Bronchial epithelial cell (primary cell): ENCODE measurements around the gene WWC2. TPM values are rescaled to one million over a fixed set of nuclear protein-coding genes. Genes with fewer than 3 reads are reported as not detected.

Experiments used
- DNase-seq: peaks from one replicate; pipeline ENCODE4 v3.0.0-alpha.2; 2010; ENCODE audit warnings: low read depth
- FAIRE-seq: peaks from 2 replicates; lab custom pipeline; 2011; peaks lifted over from hg19 to GRCh38; lab: Jason Lieb, UNC
- H3K27me3 ChIP-seq: 2 replicates; pipeline ENCODE4 v1.5.1; 2011; ENCODE audit warnings: low read length; ENCODE audit not compliant: control insufficient read depth, insufficient read depth
- H3K36me3 ChIP-seq: 2 replicates; pipeline ENCODE4 v1.5.1; 2011; ENCODE audit warnings: low read length; ENCODE audit not compliant: control insufficient read depth, insufficient read depth
- H3K4me3 ChIP-seq: 2 replicates; pipeline ENCODE4 v1.5.1; 2011; ENCODE audit warnings: mild to moderate bottlenecking, low read depth, low read length, control low read depth
- total RNA-seq: library from RNA; depleted of rRNA; stranded (reverse); fragments of >200 nt; gene quantifications from 2 replicates; pipeline ENCODE4 v1.2.1, GENCODE V29; 2014
- TF ChIP-seq, protein P1 (sequence below): IDR thresholded peaks from 2 replicates; pipeline ENCODE4 v1.5.1; 2011; ENCODE audit warnings: mild to moderate bottlenecking, moderate library complexity, low read length, control low read depth, inconsistent platforms; ENCODE audit not compliant: insufficient read depth, severe bottlenecking

The WWC2 gene
- total RNA-seq, 1 donor from 2014 or later: 13.2 TPM

DNA sequence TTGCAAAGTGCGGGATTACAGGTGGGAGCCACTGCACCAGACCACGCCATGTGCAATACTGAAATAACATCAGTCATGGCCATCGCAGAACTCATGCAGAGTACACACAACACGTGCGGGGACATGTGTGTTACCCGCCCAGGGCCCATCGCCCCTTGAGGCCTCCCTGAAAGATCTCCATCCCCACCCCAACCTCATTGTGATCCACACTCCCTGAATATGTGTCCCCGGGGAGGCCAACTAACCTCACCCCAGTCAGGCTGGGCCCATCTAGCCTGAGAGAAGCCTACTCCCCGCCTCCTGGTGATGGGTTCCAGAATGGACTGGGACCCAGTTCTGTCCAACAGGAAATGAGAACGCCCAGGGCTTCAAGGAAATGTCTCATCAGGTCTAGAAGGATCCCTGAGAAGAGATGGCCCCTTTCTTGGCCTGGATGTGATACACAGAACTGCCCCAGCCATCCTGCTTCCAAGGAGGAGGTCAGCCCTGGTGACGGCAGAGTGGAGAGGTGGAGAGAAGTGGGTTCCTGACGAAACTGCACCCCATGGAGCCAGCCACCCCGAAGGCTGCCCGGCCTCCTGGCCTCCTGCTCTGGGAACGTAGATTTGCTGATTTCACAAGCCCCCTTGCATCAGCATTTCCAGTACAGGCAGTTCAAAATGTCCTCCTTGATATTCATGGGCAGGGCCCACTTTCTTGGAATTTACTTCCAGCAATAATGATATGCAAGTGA, 245.6 kb downstream of the WWC2 start:
- DNase-seq (no peak), FAIRE-seq (no peak)
- TF ChIP-seq, protein P1, sequence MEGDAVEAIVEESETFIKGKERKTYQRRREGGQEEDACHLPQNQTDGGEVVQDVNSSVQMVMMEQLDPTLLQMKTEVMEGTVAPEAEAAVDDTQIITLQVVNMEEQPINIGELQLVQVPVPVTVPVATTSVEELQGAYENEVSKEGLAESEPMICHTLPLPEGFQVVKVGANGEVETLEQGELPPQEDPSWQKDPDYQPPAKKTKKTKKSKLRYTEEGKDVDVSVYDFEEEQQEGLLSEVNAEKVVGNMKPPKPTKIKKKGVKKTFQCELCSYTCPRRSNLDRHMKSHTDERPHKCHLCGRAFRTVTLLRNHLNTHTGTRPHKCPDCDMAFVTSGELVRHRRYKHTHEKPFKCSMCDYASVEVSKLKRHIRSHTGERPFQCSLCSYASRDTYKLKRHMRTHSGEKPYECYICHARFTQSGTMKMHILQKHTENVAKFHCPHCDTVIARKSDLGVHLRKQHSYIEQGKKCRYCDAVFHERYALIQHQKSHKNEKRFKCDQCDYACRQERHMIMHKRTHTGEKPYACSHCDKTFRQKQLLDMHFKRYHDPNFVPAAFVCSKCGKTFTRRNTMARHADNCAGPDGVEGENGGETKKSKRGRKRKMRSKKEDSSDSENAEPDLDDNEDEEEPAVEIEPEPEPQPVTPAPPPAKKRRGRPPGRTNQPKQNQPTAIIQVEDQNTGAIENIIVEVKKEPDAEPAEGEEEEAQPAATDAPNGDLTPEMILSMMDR: no peak
- Histone ChIP-seq H3K27me3 (no peaks in the 10 kb centered on the region), H3K4me3 (no peak overlapping the region), H3K36me3 (no peaks in the 10 kb centered on the region)

DNA sequence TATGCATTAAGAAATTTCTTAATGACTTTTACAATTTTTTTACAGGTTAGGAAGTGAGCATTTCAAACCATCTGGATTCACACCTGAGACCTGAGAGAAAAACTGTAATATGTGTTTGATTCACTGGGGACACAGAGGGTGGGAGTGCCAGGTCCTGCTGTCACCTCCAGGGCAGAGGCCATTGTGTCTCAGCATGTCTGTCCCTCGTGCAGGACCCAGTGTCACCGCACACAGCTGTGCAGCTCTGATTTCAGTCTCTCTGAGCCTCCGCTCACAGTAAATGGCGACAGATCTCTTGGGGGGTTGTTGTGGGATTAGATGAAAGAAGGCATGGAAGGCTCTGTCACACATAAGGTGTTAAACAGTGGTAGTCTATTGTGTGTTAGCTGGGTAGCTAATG, 246.2 kb downstream of the WWC2 start:
- TF ChIP-seq, protein P1: no peak
- FAIRE-seq (no peak), DNase-seq (no peak)

DNA sequence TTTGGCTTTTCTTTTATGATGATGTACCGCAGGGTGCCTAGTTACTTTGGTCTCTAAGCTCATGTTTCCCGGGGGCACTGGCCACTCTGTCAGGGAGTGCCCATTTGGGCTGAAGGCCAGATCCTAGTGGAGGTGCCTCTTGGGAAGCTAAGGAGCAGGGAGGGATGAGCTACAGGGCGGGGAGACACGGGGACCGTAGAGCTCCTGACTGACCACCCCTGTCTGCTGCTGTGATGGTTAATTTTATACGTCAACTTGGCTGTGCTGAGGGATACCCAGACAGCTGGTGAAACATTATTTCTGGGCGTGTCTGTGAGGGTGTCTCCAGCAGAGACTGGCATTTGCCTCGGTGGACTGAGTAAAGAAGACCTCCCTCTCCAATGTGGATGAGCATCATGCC, 248.1 kb downstream of the WWC2 start:
- no peak overlapping the region for H3K4me3 ChIP-seq
- FAIRE-seq: no peak
- H3K27me3 ChIP-seq: no peaks in the 10 kb centered on the region
- no peak for DNase-seq
- H3K36me3 ChIP-seq: no peaks in the 10 kb centered on the region
- TF ChIP-seq, protein P1: no peak

More for the DNA sequence above, 246.2 kb downstream of the WWC2 start:
- Histone ChIP-seq H3K4me3 (no peak overlapping the region), H3K36me3 (no peaks in the 10 kb centered on the region), H3K27me3 (no peaks in the 10 kb centered on the region)

DNA sequence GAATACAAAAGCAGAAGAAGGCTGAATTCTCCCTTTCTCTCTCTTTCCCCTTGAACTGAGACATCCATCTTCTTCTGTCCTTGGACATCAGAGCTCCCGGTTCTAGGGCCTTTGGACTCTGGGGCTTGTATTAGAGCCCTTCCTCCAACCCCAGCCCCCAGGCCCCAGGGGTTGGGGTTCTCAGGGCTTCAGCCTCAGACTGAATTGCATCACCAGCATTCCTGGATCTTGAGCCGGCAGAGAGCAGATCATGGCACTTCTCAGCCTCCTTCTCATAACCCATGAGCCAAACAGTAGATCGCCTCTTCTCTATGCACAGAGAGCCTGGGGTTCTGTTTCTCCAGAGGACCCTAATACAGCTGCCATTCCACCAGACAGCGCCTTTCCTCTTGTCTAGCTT, 248.5 kb downstream of the WWC2 start:
- Histone ChIP-seq H3K36me3 (no peaks in the 10 kb centered on the region), H3K4me3 (no peak overlapping the region), H3K27me3 (no peaks in the 10 kb centered on the region)
- FAIRE-seq (no peak), DNase-seq (no peak)
- TF ChIP-seq, protein P1: no peak

DNA sequence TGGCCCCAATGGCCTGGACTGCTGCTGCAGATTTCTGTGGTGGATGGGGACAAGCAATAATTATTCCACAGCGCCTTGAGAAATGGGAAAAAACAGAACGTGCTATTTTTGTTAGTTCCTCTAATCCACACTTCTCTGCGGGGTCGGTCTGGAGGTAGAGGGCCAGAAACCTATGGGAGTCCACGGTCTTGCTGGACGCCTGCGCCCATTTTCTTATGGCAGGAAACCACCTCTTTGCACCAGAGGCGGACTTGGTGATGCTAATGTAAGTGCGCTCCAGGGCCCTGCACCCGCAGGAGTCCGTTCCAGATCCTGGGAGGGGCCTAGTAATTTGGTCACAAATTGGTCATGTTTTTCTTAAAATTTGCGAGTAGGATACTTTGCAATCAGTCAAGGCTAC, 249.1 kb downstream of the WWC2 start:
- Histone ChIP-seq H3K36me3 (no peaks in the 10 kb centered on the region), H3K27me3 (no peaks in the 10 kb centered on the region), H3K4me3 (no peak overlapping the region)
- DNase-seq (no peak), FAIRE-seq (no peak)
- TF ChIP-seq, protein P1: no peak
